GM23338 (cell line): ENCODE measurements around the gene PLEKHG4B. TPM values are rescaled to one million over a fixed set of nuclear protein-coding genes. Genes with fewer than 3 reads are reported as not detected.

Experiments
- ATAC-seq: fragments of 200-7000 bp; cut with Tn5 transposase; 3 replicates; pipeline ENCODE4 v1.9.1; 2020
- DNase-seq: peaks from one replicate; pipeline ENCODE4 v3.0.0-alpha.2; 2015; ENCODE audit warnings: low spot score
- H2AFZ ChIP-seq: fragments of 200-600 bp; sonication (generic); 2 replicates; pipeline ENCODE4 v1.8.0; 2016; ENCODE audit warnings: antibody characterized with exemption, mild to moderate bottlenecking, moderate library complexity
- H3F3A ChIP-seq: fragments of 200-600 bp; sonication (generic); replicated peaks from 2 replicates; pipeline ENCODE4 v1.8.0; 2017; ENCODE audit warnings: antibody characterized with exemption, mixed run types, low read depth
- H3K27ac ChIP-seq: fragments of 200-600 bp; sonication (generic); 2 replicates; pipeline ENCODE4 v1.6.1; 2016; ENCODE audit warnings: low read depth
- H3K27me3 ChIP-seq: fragments of 200-600 bp; sonication (generic); 2 replicates; pipeline ENCODE4 v1.8.0; 2016; ENCODE audit warnings: mild to moderate bottlenecking, mixed run types, moderate library complexity; ENCODE audit not compliant: insufficient read depth
- H3K36me3 ChIP-seq: fragments of 200-600 bp; sonication (generic); 2 replicates; pipeline ENCODE4 v1.8.0; 2016; ENCODE audit warnings: mild to moderate bottlenecking; ENCODE audit not compliant: insufficient read depth
- H3K4me1 ChIP-seq: fragments of 200-600 bp; sonication (generic); 2 replicates; pipeline ENCODE4 v1.8.0; 2016; ENCODE audit warnings: mild to moderate bottlenecking, moderate library complexity; ENCODE audit not compliant: insufficient read depth
- H3K4me2 ChIP-seq: fragments of 200-600 bp; sonication (generic); 2 replicates; pipeline ENCODE4 v1.7.1; 2017; ENCODE audit warnings: mixed run types
- H3K4me3 ChIP-seq: fragments of 200-600 bp; sonication (generic); 2 replicates; pipeline ENCODE4 v1.6.1; 2016; ENCODE audit warnings: mixed run types
- H3K79me2 ChIP-seq: fragments of 200-600 bp; sonication (generic); replicated peaks from 2 replicates; pipeline ENCODE4 v1.8.0; 2017; ENCODE audit warnings: mild to moderate bottlenecking; ENCODE audit not compliant: insufficient read depth
- H3K9me2 ChIP-seq: fragments of 200-600 bp; sonication (generic); 2 replicates; pipeline ENCODE4 v1.8.0; 2017; ENCODE audit not compliant: insufficient read depth
- H4K20me1 ChIP-seq: fragments of 200-600 bp; sonication (generic); replicated peaks from 2 replicates; pipeline ENCODE4 v1.8.0; 2017; ENCODE audit warnings: mild to moderate bottlenecking; ENCODE audit not compliant: insufficient read depth
- H3K27ac Mint-ChIP-seq: 2 replicates; pipeline ENCODE4 v1.8.0; 2020; ENCODE audit warnings: inconsistent platforms, mild to moderate bottlenecking, moderate library complexity, mixed read lengths
- H3K27me3 Mint-ChIP-seq: 3 replicates; pipeline ENCODE4 v1.8.0; 2022; ENCODE audit warnings: low read depth, mild to moderate bottlenecking, moderate library complexity, mixed read lengths, inconsistent platforms; ENCODE audit not compliant: insufficient read depth, poor library complexity
- H3K36me3 Mint-ChIP-seq: 3 replicates; pipeline ENCODE4 v1.8.0; 2021; ENCODE audit warnings: low read depth, mild to moderate bottlenecking, inconsistent platforms, moderate library complexity, mixed read lengths
- H3K4me1 Mint-ChIP-seq: 3 replicates; pipeline ENCODE4 v1.8.0; 2020; ENCODE audit warnings: mild to moderate bottlenecking, inconsistent platforms, mixed read lengths
- H3K4me3 Mint-ChIP-seq: 3 replicates; pipeline ENCODE4 v1.8.0; 2021; ENCODE audit warnings: moderate library complexity, mild to moderate bottlenecking, inconsistent platforms, mixed read lengths
- H3K9me3 Mint-ChIP-seq: 3 replicates; pipeline ENCODE4 v1.8.0; 2020; ENCODE audit warnings: moderate library complexity, mild to moderate bottlenecking, inconsistent platforms, mixed read lengths
- EZH2 ChIP-seq: fragments of 200-600 bp; sonication (generic); IDR thresholded peaks from one replicate; pipeline ENCODE4 v1.8.0; 2017; ENCODE audit warnings: antibody characterized with exemption, mild to moderate bottlenecking, low read depth; ENCODE audit not compliant: unreplicated experiment
- NANOG ChIP-seq: IDR thresholded peaks from 2 replicates; pipeline ENCODE4 v1.6.1; 2016; ENCODE audit warnings: antibody characterized with exemption, borderline replicate concordance
- POLR2AphosphoS5 ChIP-seq: IDR thresholded peaks from 2 replicates; pipeline ENCODE4 v1.6.1; 2016; ENCODE audit warnings: antibody characterized with exemption, low read depth
- polyA plus RNA-seq: library from polyadenylated mRNA; unstranded; fragments of >200 nt; fragmentation: Nextera tagmentation; extraction: Ambion mirVana; gene quantifications from 2 replicates; pipeline ENCODE4 v1.2.1, GENCODE V29; 2016
- total RNA-seq: library from RNA; depleted of rRNA; stranded (reverse); fragments of >200 nt; shearing (Covaris generic); gene quantifications from 2 replicates; pipeline ENCODE4 v1.2.3, GENCODE V29; 2014
- TF ChIP-seq, protein P1 (sequence below): fragments of 250-450 bp; sonication (Bioruptor Pico); IDR thresholded peaks from 2 replicates; pipeline ENCODE4 v1.5.0; 2020; ENCODE audit warnings: mild to moderate bottlenecking, moderate library complexity
- TF ChIP-seq, protein P2 (sequence below), 2 experiments: fragments of 200-600 bp in 1 of 2; sonication (generic) in 1 of 2; conservative IDR thresholded peaks; 2 replicates each; pipeline versions ENCODE4 v1.5.1 to v1.6.1; 2016 to 2017; ENCODE audit warnings: antibody characterized with exemption in 2 of 2, low read depth in 2 of 2, mild to moderate bottlenecking in 2 of 2, moderate library complexity in 1 of 2

PLEKHG4B gene
- total and polyA plus RNA-seq, 2 experiments from 2014 or later, result 33.5 to 54.8 TPM

DNA sequence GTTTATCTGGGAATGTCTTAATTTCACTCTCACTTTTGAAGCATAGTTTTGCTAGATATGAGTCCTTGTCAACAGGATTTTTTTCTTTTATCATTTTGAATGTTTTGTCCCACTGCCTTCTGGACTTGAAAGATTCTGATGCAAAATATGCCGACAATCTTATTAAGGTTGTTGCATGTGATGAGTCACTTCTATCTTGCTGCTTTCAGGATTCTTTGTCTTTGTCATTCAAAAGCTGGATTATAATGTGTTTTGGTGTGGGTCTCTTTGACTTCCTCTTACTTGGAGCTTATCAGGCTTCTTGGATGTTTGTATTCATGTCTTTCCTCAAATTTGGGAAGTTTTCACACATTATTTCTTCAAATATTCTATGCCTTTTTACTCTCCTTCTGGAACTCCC lies 33.8 kb downstream of the PLEKHG4B start:
- ATAC-seq (peak; percentile 46), DNase-seq (peak; percentile 45)
- peaks cover 7% of the 10 kb centered on the region for H3K36me3 ChIP-seq
- H3K79me2 ChIP-seq, result peaks cover 56% of the 10 kb centered on the region
- H2AFZ ChIP-seq, result no peak overlapping the region
- H3K9me2 ChIP-seq, result no peaks in the 10 kb centered on the region
- peak; percentile 34; the same call in 1 of the 2 replicates for TF ChIP-seq NANOG
- no peak for TF ChIP-seq EZH2
- H3K4me2 ChIP-seq, result peak overlapping the region; percentile 39; the same call in 1 of the 2 replicates
- 0 out of 2 replicates have a peak overlapping the region, but pooled peaks have one; percentile 3 for H3K4me3 ChIP-seq
- peaks cover 52% of the 10 kb centered on the region for H3K4me1 Mint-ChIP-seq
- peaks cover 8% of the 10 kb centered on the region for H3K27me3 Mint-ChIP-seq
- H3K27ac Mint-ChIP-seq, result peak overlapping the region; percentile 89
- no peaks in the 10 kb centered on the region for H3F3A ChIP-seq
- peak overlapping the region; percentile 72 for H3K27ac ChIP-seq
- H3K27me3 ChIP-seq, result no peaks in the 10 kb centered on the region
- peaks cover 35% of the 10 kb centered on the region for H3K9me3 Mint-ChIP-seq
- peak overlapping the region; percentile 30; the same call in 2 of the 3 replicates for H3K4me3 Mint-ChIP-seq
- no peaks in the 10 kb centered on the region for H4K20me1 ChIP-seq
- peaks cover 45% of the 10 kb centered on the region for H3K4me1 ChIP-seq
- peaks cover 81% of the 10 kb centered on the region for H3K36me3 Mint-ChIP-seq

DNA sequence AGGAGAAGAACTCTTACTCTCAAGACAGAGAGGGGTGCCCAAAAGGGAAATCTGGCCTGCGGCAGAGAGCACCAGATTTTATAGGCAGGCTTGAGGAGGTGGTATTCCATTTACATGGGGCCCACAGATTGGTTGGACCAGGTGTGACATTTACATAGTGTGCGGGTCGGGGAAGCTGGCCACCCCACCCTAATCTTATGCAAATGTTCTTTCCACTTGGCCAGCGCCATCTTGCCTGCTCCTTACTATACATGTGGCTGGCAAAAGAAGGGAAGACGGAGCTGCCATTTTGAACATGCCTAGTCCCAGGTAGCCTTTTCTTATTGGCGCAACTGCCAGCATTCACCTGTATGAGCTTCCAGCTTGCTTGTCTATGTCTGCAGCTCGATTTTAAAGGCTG lies 34.8 kb downstream of the PLEKHG4B start:
- peaks cover 81% of the 10 kb centered on the region for H3K36me3 Mint-ChIP-seq
- ATAC-seq (peak; percentile 87), DNase-seq (peak; percentile 70)
- H3K4me1 ChIP-seq, result peaks cover 50% of the 10 kb centered on the region
- H3F3A ChIP-seq, result no peaks in the 10 kb centered on the region
- H3K4me2 ChIP-seq, result 0 out of 2 replicates have a peak overlapping the region, but pooled peaks have one; percentile 47
- H3K4me3 Mint-ChIP-seq, result no peak overlapping the region; the same call in 2 of the 3 replicates
- no peaks in the 10 kb centered on the region for H4K20me1 ChIP-seq
- H3K27me3 ChIP-seq, result no peaks in the 10 kb centered on the region
- H3K79me2 ChIP-seq, result peaks cover 66% of the 10 kb centered on the region
- peaks cover 25% of the 10 kb centered on the region for H3K9me3 Mint-ChIP-seq
- H2AFZ ChIP-seq, result no peak overlapping the region
- H3K27ac ChIP-seq, result peak overlapping the region; percentile 72
- TF ChIP-seq, protein P1, sequence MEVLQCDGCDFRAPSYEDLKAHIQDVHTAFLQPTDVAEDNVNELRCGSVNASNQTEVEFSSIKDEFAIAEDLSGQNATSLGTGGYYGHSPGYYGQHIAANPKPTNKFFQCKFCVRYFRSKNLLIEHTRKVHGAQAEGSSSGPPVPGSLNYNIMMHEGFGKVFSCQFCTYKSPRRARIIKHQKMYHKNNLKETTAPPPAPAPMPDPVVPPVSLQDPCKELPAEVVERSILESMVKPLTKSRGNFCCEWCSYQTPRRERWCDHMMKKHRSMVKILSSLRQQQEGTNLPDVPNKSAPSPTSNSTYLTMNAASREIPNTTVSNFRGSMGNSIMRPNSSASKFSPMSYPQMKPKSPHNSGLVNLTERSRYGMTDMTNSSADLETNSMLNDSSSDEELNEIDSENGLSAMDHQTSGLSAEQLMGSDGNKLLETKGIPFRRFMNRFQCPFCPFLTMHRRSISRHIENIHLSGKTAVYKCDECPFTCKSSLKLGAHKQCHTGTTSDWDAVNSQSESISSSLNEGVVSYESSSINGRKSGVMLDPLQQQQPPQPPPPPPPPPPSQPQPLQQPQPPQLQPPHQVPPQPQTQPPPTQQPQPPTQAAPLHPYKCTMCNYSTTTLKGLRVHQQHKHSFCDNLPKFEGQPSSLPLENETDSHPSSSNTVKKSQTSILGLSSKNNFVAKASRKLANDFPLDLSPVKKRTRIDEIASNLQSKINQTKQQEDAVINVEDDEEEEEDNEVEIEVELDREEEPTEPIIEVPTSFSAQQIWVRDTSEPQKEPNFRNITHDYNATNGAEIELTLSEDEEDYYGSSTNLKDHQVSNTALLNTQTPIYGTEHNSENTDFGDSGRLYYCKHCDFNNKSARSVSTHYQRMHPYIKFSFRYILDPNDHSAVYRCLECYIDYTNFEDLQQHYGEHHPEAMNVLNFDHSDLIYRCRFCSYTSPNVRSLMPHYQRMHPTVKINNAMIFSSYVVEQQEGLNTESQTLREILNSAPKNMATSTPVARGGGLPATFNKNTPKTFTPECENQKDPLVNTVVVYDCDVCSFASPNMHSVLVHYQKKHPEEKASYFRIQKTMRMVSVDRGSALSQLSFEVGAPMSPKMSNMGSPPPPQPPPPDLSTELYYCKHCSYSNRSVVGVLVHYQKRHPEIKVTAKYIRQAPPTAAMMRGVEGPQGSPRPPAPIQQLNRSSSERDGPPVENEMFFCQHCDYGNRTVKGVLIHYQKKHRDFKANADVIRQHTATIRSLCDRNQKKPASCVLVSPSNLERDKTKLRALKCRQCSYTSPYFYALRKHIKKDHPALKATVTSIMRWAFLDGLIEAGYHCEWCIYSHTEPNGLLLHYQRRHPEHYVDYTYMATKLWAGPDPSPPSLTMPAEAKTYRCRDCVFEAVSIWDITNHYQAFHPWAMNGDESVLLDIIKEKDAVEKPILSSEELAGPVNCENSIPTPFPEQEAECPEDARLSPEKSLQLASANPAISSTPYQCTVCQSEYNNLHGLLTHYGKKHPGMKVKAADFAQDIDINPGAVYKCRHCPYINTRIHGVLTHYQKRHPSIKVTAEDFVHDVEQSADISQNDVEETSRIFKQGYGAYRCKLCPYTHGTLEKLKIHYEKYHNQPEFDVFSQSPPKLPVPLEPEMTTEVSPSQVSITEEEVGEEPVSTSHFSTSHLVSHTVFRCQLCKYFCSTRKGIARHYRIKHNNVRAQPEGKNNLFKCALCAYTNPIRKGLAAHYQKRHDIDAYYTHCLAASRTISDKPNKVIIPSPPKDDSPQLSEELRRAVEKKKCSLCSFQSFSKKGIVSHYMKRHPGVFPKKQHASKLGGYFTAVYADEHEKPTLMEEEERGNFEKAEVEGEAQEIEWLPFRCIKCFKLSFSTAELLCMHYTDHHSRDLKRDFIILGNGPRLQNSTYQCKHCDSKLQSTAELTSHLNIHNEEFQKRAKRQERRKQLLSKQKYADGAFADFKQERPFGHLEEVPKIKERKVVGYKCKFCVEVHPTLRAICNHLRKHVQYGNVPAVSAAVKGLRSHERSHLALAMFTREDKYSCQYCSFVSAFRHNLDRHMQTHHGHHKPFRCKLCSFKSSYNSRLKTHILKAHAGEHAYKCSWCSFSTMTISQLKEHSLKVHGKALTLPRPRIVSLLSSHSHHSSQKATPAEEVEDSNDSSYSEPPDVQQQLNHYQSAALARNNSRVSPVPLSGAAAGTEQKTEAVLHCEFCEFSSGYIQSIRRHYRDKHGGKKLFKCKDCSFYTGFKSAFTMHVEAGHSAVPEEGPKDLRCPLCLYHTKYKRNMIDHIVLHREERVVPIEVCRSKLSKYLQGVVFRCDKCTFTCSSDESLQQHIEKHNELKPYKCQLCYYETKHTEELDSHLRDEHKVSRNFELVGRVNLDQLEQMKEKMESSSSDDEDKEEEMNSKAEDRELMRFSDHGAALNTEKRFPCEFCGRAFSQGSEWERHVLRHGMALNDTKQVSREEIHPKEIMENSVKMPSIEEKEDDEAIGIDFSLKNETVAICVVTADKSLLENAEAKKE (CRISPR knock-in tag), result no peak
- TF ChIP-seq, protein P2, sequence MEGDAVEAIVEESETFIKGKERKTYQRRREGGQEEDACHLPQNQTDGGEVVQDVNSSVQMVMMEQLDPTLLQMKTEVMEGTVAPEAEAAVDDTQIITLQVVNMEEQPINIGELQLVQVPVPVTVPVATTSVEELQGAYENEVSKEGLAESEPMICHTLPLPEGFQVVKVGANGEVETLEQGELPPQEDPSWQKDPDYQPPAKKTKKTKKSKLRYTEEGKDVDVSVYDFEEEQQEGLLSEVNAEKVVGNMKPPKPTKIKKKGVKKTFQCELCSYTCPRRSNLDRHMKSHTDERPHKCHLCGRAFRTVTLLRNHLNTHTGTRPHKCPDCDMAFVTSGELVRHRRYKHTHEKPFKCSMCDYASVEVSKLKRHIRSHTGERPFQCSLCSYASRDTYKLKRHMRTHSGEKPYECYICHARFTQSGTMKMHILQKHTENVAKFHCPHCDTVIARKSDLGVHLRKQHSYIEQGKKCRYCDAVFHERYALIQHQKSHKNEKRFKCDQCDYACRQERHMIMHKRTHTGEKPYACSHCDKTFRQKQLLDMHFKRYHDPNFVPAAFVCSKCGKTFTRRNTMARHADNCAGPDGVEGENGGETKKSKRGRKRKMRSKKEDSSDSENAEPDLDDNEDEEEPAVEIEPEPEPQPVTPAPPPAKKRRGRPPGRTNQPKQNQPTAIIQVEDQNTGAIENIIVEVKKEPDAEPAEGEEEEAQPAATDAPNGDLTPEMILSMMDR (conservative IDR thresholded peaks at IDR 0.05; ENCODE audit: low read depth in 2 of 2), result no peak
- TF ChIP-seq EZH2, result no peak
- TF ChIP-seq POLR2AphosphoS5, result peak; percentile 61; the same call in 1 of the 2 replicates
- no peaks in the 10 kb centered on the region; the same call in 1 of the 2 replicates for H3K36me3 ChIP-seq
- H3K9me2 ChIP-seq, result no peaks in the 10 kb centered on the region
- peaks cover 61% of the 10 kb centered on the region for H3K4me1 Mint-ChIP-seq
- H3K27ac Mint-ChIP-seq, result peak overlapping the region; percentile 89; the same call in 1 of the 2 replicates
- H3K27me3 Mint-ChIP-seq, result peaks cover 9% of the 10 kb centered on the region
- H3K4me3 ChIP-seq, result no peak overlapping the region
